Measurements from ENCODE around the gene YY1.
"Not testable (repeated sequence)": the region's sequence is repeated elsewhere in the genome, so short reads cannot be mapped to it uniquely, and the experiment has no call there.

DNA sequence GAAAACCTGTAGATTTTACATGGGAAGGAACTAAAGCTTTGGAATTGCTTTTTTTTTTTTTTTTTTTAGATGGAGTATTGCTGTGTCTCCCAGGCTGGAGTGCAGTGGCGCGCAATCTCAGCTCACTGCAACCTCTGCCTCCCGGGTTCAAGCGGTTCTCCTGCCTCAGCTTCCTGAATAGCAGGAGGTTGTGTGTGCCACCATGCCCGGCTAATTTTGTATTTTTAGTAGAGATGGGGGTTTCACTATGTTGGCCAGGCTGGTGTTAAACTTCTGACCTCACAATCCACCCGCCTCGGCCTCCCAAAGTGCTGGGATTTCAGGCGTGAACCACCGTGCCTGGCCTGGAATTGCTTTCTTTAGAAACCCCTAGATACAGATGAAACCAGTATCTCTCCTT lies 44.5 kb downstream of the YY1 start:
- TF ChIP-seq EZH2 (IDR thresholded peaks at IDR 0.05; ENCODE audit: borderline replicate concordance, low read length): not testable (repeated sequence)
- TF ChIP-seq, protein P1, sequence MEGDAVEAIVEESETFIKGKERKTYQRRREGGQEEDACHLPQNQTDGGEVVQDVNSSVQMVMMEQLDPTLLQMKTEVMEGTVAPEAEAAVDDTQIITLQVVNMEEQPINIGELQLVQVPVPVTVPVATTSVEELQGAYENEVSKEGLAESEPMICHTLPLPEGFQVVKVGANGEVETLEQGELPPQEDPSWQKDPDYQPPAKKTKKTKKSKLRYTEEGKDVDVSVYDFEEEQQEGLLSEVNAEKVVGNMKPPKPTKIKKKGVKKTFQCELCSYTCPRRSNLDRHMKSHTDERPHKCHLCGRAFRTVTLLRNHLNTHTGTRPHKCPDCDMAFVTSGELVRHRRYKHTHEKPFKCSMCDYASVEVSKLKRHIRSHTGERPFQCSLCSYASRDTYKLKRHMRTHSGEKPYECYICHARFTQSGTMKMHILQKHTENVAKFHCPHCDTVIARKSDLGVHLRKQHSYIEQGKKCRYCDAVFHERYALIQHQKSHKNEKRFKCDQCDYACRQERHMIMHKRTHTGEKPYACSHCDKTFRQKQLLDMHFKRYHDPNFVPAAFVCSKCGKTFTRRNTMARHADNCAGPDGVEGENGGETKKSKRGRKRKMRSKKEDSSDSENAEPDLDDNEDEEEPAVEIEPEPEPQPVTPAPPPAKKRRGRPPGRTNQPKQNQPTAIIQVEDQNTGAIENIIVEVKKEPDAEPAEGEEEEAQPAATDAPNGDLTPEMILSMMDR (IDR thresholded peaks at IDR 0.05; ENCODE audit: low read length): not testable (repeated sequence)
